Left cardiac atrium (tissue), 4 donors: ENCODE data around the gene PPP1R1B. TPM values are rescaled to one million over a fixed set of nuclear protein-coding genes. Genes with fewer than 3 reads are reported as not detected.
A peak's percentile ranks its signal among the peaks of the same experiment; 100 is the strongest.

ENCODE experiments used
- ATAC-seq, 2 donors: fragments of 200-7000 bp; cut with Tn5 transposase; one replicate each; pipeline ENCODE4 v1.9.1; 2020; ENCODE audit warnings: mild to moderate bottlenecking in 2 of 2, moderate library complexity in 2 of 2
- DNase-seq: peaks from one replicate; pipeline ENCODE4 v3.0.0-alpha.2; 2020
- intact Hi-C, 2 donors: fragments of 100-400 bp; cut with DNase I; formaldehyde crosslinking; loops; one replicate each; pipeline versions ENCODE4 v1.14.1 to v1.15.1; 2022 to 2023
- total RNA-seq, 2 donors: library from RNA; stranded (reverse); fragmentation: NEBNext Ultra II Directional; extraction: Animal tissue kit (Norgen Biotek cat#: 25700); gene quantifications; one replicate each; pipeline ENCODE4 v1.2.1, GENCODE V29; 2021
- donor health status: DM: no; HTN: yes; CAD: no.
- donor health status: DM: no; HTN: yes; CAD: no; lungs with severe emphysema.
- donor health status: DM: yes; HTN: yes; CAD: no.
- donor health status: Dilated cardiomyopathy.

Gene PPP1R1B
- total RNA-seq, 2 donors from 2014 or later, result 4.0 to 5.3 TPM

GRCh38 chr17:39599665-39600231, 27.0 kb upstream of the PPP1R1B start:
- intact Hi-C loops, result no loop called here
- ATAC-seq (no peak), DNase-seq (no peak)

GRCh38 chr17:39600288-39600996, 26.3 kb upstream of the PPP1R1B start:
- intact Hi-C loops, result no loop called here
- ATAC-seq (no peak), DNase-seq (no peak)

- no peak for DNase-seq
- intact Hi-C loops, result no loop called here
- ATAC-seq, result no peak
Measured at GRCh38 chr17:39600997-39601597, 25.7 kb upstream of the PPP1R1B start.

GRCh38 chr17:39601758-39602532, 24.8 kb upstream of the PPP1R1B start:
- intact Hi-C loops, result no loop called here
- ATAC-seq (no peak), DNase-seq (no peak)

GRCh38 chr17:39602533-39603303, 24.0 kb upstream of the PPP1R1B start:
- ATAC-seq (no peak), DNase-seq (no peak)
- intact Hi-C loops, result no loop called here

GRCh38 chr17:39603304-39604016, 23.3 kb upstream of the PPP1R1B start:
- intact Hi-C loops, result no loop called here
- ATAC-seq, result no peak
- DNase-seq, result no peak

GRCh38 chr17:39604911-39605491, 21.8 kb upstream of the PPP1R1B start:
- no peak for ATAC-seq
- intact Hi-C loops, result no loop called here

GRCh38 chr17:39605492-39606433, 21.0 kb upstream of the PPP1R1B start:
- intact Hi-C loops, result no loop called here
- DNase-seq, result no peak
- ATAC-seq, result peak in 1 of 2 donors; percentile 20

More at GRCh38 chr17:39604911-39605491, 21.8 kb upstream of the PPP1R1B start:
- no peak for DNase-seq

- intact Hi-C loops, result no loop called here
- ATAC-seq, result peak in 1 of 2 donors; percentile 17
Measured at GRCh38 chr17:39606434-39607056, 20.2 kb upstream of the PPP1R1B start.

GRCh38 chr17:39607057-39607850, 19.5 kb upstream of the PPP1R1B start:
- ATAC-seq (no peak), DNase-seq (no peak)
- intact Hi-C loops, result no loop called here

More at GRCh38 chr17:39606434-39607056, 20.2 kb upstream of the PPP1R1B start:
- no peak for DNase-seq

GRCh38 chr17:39607851-39608130, 19.0 kb upstream of the PPP1R1B start, which contains the start of gene NEUROD2:
NEUROD2 (minus strand) TSS chr17:39607920; CDS start chr17:39606599, 1,321 bp downstream.
- ATAC-seq (no peak), DNase-seq (no peak)
- intact Hi-C loops, result no loop called here

GRCh38 chr17:39608142-39608981, 18.4 kb upstream of the PPP1R1B start:
- intact Hi-C loops, result no loop called here
- ATAC-seq, result no peak
- DNase-seq, result no peak

GRCh38 chr17:39609416-39610025, 17.2 kb upstream of the PPP1R1B start:
- DNase-seq (no peak), ATAC-seq (no peak)
- intact Hi-C loops, result no loop called here

GRCh38 chr17:39611401-39612112, 15.2 kb upstream of the PPP1R1B start:
- intact Hi-C loops, result no loop called here
- ATAC-seq (no peak), DNase-seq (no peak)
